RPMI8226 (cell line): ENCODE results near the gene OR56B1.

Experiments used
- DNase-seq: peaks from one replicate; pipeline ENCODE4 v3.0.0-alpha.2; 2015

The OR56B1 gene

GRCh38 chr11:5737091-5737490, 843 bp downstream of the OR56B1 start:
- DNase-seq, result no peak

GRCh38 chr11:5737670-5738392, 1.6 kb downstream of the OR56B1 start:
- no peak for DNase-seq

GRCh38 chr11:5738431-5738830, 2.2 kb downstream of the OR56B1 start:
- no peak for DNase-seq

GRCh38 chr11:5746614-5747013, 10.4 kb downstream of the OR56B1 start:
- no peak for DNase-seq

- DNase-seq, result no peak
Observed at GRCh38 chr11:5749836-5750235, 13.6 kb downstream of the OR56B1 start.

GRCh38 chr11:5753943-5754342, 17.7 kb downstream of the OR56B1 start, which contains the start of gene OR52N4:
OR52N4 (plus strand) TSS chr11:5754243; CDS start chr11:5754741, 498 bp downstream.
- no peak for DNase-seq

- DNase-seq, result no peak
Observed at GRCh38 chr11:5767056-5767455, 30.8 kb downstream of the OR56B1 start.

- no peak for DNase-seq
Observed at GRCh38 chr11:5783255-5783654, 47.0 kb downstream of the OR56B1 start, which contains the start of gene OR52N5. OR52N5 (minus strand) TSS chr11:5783355; CDS start chr11:5778634, 4,721 bp downstream.
